Dendritic cell treated with granulocyte-macrophage colony-stimulating factor and Interleukin-4, amounts not matched to agents 40 ng/mL and 50 ng/mL, for 4 days (primary cell): ENCODE results near the gene CLTCL1.

ENCODE experiments used
- H3K27ac Mint-ChIP-seq: one replicate; pipeline ENCODE4 v1.8.0; 2022; ENCODE audit warnings: mild to moderate bottlenecking, mixed read lengths
- H3K27me3 Mint-ChIP-seq: one replicate; pipeline ENCODE4 v1.8.0; 2022; ENCODE audit warnings: mild to moderate bottlenecking, mixed read lengths
- H3K36me3 Mint-ChIP-seq: one replicate; pipeline ENCODE4 v1.8.0; 2022; ENCODE audit warnings: low read depth, mixed read lengths
- H3K4me1 Mint-ChIP-seq: one replicate; pipeline ENCODE4 v1.8.0; 2022; ENCODE audit warnings: low read depth, mixed read lengths
- H3K4me3 Mint-ChIP-seq: one replicate; pipeline ENCODE4 v1.8.0; 2022; ENCODE audit warnings: mild to moderate bottlenecking, moderate library complexity, mixed read lengths
- H3K9me3 Mint-ChIP-seq: one replicate; pipeline ENCODE4 v1.8.0; 2022; ENCODE audit warnings: mixed read lengths
- intact Hi-C: fragments of 100-400 bp; cut with micrococcal nuclease; formaldehyde crosslinking; loops from one replicate; pipeline ENCODE4 v1.15.0; 2022

Gene CLTCL1

DNA sequence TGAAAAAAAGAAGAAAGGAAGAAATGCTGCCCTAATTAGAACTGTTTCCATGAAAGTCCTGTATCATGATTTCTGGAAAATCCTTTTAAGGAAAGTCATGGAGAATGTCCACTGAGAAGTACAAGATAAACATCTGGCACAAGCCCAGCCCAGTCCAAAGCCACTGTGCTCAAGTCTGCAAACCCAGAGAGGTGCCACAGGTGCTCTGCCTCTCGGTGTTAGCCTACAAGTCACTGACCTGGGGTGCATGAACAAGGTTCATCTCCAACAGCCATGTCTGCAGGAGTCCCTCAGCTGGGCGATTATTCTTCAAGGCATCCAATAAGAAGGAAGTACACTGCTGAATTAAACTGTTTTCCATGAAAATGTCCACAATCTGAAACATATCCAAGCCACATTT lies 61.9 kb downstream of the CLTCL1 start:
- no peaks in the 10 kb centered on the region for H3K4me1 Mint-ChIP-seq
- H3K36me3 Mint-ChIP-seq: peaks cover 39% of the 10 kb centered on the region

DNA sequence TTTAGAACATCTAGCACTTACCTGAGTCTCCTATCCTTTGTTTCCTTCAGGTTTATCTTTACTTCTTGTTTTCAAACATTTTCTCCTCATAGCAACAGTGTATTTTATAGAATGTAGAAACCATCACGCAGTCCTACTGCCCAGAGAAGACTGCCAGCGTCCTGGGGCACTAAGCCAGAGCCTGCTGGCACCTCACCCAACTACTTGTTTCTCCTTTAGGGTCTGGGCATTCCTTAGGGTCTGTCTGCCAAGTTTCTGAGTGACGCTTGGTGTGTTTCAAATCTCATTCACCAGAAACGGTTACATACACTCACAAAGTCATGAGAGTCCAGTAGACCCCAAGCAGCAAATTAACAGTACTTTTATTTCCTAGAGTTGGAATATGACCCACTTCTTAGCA lies 63.3 kb downstream of the CLTCL1 start:
- no peaks in the 10 kb centered on the region for H3K9me3 Mint-ChIP-seq
- no peak overlapping the region for H3K27ac Mint-ChIP-seq
- H3K4me3 Mint-ChIP-seq: no peak overlapping the region
- no peaks in the 10 kb centered on the region for H3K27me3 Mint-ChIP-seq
- H3K4me1 Mint-ChIP-seq: no peaks in the 10 kb centered on the region
- intact Hi-C loops: no loop called here
- peaks cover 44% of the 10 kb centered on the region for H3K36me3 Mint-ChIP-seq

More for the DNA sequence above, 61.9 kb downstream of the CLTCL1 start:
- H3K27ac Mint-ChIP-seq: no peak overlapping the region
- no peaks in the 10 kb centered on the region for H3K27me3 Mint-ChIP-seq
- H3K4me3 Mint-ChIP-seq: no peak overlapping the region
- intact Hi-C loops: no loop called here
- H3K9me3 Mint-ChIP-seq: no peaks in the 10 kb centered on the region

DNA sequence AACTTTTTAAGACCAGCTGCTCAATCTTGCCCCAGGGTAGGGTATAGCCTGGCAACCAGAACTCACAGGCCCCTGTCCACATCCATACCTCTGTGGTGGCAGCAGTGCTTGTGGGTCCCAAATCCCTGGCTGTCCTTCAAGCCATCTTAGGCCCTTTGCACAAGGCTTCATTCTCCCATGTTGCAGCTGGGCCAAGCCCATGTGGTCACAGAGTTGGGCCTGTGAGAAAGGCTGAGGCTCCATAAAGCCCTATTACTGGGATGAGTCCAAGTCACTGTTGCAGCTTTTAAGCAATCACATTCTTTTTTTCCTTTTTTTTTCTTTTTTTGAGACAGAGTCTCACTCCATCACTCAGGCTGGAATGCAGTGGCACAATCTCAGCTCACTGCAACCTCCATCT lies 65.1 kb downstream of the CLTCL1 start:
- intact Hi-C loops: no loop called here
- Mint-ChIP-seq H3K36me3 (peaks cover 43% of the 10 kb centered on the region), H3K27ac (no peak overlapping the region)

DNA sequence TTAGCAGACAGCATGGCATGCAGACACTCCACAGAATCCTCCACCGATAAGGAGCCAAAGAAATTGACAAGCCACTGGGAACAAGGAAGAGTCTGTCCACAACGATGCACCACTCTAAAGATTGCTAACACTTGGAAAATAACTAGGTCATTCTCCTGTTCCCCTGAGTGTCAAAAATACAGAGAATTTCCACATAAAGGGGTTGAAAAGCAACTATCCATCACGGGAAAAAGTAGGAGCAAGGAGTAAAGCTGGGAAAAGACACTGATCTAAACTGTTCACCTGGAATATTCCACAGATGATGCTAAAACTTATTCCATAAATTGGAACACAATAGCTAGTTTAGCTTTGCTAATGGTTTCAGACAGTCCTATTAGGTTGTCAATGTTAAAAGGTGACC lies 66.0 kb downstream of the CLTCL1 start:
- intact Hi-C loops: no loop called here
- H3K9me3 Mint-ChIP-seq: no peaks in the 10 kb centered on the region
- H3K36me3 Mint-ChIP-seq: peaks cover 48% of the 10 kb centered on the region
- H3K27me3 Mint-ChIP-seq: no peaks in the 10 kb centered on the region
- no peak overlapping the region for H3K27ac Mint-ChIP-seq
- H3K4me3 Mint-ChIP-seq: no peak overlapping the region
- H3K4me1 Mint-ChIP-seq: no peaks in the 10 kb centered on the region

More for the DNA sequence above, 65.1 kb downstream of the CLTCL1 start:
- H3K4me1 Mint-ChIP-seq: no peaks in the 10 kb centered on the region
- no peaks in the 10 kb centered on the region for H3K9me3 Mint-ChIP-seq
- H3K27me3 Mint-ChIP-seq: no peaks in the 10 kb centered on the region
- H3K4me3 Mint-ChIP-seq: no peak overlapping the region

GRCh38 chr22:19224985-19225384 lies 66.5 kb downstream of the CLTCL1 start:
- intact Hi-C loops: no loop called here
- Mint-ChIP-seq H3K4me3 (no peak overlapping the region), H3K9me3 (no peaks in the 10 kb centered on the region), H3K27ac (no peak overlapping the region), H3K27me3 (no peaks in the 10 kb centered on the region), H3K4me1 (no peaks in the 10 kb centered on the region), H3K36me3 (peaks cover 44% of the 10 kb centered on the region)

GRCh38 chr22:19224557-19224956 lies 67.0 kb downstream of the CLTCL1 start:
- H3K27me3 Mint-ChIP-seq: no peaks in the 10 kb centered on the region
- H3K4me1 Mint-ChIP-seq: no peaks in the 10 kb centered on the region
- H3K4me3 Mint-ChIP-seq: no peak overlapping the region
- intact Hi-C loops: no loop called here
- no peak overlapping the region for H3K27ac Mint-ChIP-seq
- H3K9me3 Mint-ChIP-seq: no peaks in the 10 kb centered on the region
- H3K36me3 Mint-ChIP-seq: peaks cover 44% of the 10 kb centered on the region

DNA sequence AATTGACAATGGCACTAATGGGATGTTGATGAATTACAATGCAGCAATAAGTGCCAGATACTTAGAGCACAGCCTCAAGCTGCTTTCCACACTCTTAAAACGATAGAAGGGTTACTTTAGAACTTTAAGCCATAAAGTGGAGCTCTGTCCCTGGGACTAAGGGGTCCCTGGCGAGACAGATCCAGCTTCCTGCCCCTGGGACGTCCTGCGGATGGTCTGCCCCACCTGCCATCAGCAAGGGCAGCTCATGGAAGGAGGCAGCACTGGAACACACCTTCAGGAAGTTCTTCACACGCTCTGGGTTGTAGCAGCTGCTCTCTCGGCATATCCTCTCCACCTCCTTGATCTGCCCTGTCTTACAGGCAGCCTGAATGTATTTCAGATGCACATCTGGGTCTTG lies 67.9 kb downstream of the CLTCL1 start:
- Mint-ChIP-seq H3K4me3 (no peak overlapping the region), H3K4me1 (no peaks in the 10 kb centered on the region), H3K27me3 (no peaks in the 10 kb centered on the region), H3K27ac (peak overlapping the region; percentile 21), H3K9me3 (no peaks in the 10 kb centered on the region), H3K36me3 (peaks cover 44% of the 10 kb centered on the region)
- intact Hi-C loops: no loop called here

GRCh38 chr22:19223110-19223509 lies 68.4 kb downstream of the CLTCL1 start:
- Mint-ChIP-seq H3K9me3 (no peaks in the 10 kb centered on the region), H3K36me3 (peaks cover 41% of the 10 kb centered on the region), H3K4me1 (no peaks in the 10 kb centered on the region), H3K27ac (peak overlapping the region; percentile 21), H3K27me3 (no peaks in the 10 kb centered on the region), H3K4me3 (no peak overlapping the region)
- intact Hi-C loops: no loop called here

GRCh38 chr22:19222242-19223005 lies 69.1 kb downstream of the CLTCL1 start:
- intact Hi-C loops: no loop called here
- Mint-ChIP-seq H3K36me3 (peaks cover 36% of the 10 kb centered on the region), H3K4me1 (no peaks in the 10 kb centered on the region), H3K27me3 (no peaks in the 10 kb centered on the region), H3K9me3 (no peaks in the 10 kb centered on the region), H3K27ac (no peak overlapping the region), H3K4me3 (no peak overlapping the region)

GRCh38 chr22:19220867-19221266 lies 70.7 kb downstream of the CLTCL1 start:
- Mint-ChIP-seq H3K9me3 (no peaks in the 10 kb centered on the region), H3K4me1 (no peaks in the 10 kb centered on the region), H3K27me3 (no peaks in the 10 kb centered on the region), H3K4me3 (no peak overlapping the region), H3K27ac (no peak overlapping the region), H3K36me3 (peaks cover 36% of the 10 kb centered on the region)
- intact Hi-C loops: no loop called here

DNA sequence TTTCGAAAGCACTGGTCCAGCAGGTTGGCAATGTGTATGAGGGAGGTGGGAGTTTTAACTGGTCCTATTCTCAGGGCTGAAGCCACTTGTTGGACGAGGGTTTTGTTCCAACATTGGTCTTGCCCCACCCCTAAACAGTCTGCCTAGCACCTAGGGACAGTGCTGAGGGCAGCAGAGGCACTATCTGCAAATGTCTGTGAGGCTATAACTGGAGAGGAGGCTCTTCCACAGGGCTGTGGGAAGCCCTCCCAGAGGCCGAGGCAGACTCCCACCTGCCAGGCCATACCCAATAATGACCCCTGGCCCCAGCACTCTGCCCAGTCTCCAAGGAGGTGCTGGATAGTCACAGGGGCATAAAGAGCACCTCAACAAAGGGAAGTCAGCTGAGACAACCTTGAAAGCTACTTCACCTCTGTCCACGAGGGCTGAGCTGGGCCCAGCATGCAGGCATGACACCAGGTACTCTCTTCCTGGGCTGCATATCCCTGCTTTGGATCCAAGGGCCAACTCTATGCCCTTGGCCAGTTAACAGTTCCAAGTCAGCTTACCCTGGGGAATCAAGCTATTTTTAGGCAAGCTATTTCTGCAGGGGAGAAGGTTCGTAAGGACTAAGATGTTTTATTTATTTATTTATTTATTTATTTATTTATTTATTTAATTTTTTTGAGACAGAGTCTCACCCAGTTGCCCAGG lies 72.8 kb downstream of the CLTCL1 start:
- Mint-ChIP-seq H3K4me3 (no peak overlapping the region), H3K27ac (no peak overlapping the region), H3K27me3 (no peaks in the 10 kb centered on the region), H3K36me3 (peaks cover 35% of the 10 kb centered on the region), H3K4me1 (no peaks in the 10 kb centered on the region), H3K9me3 (no peaks in the 10 kb centered on the region)
- intact Hi-C loops: no loop called here

DNA sequence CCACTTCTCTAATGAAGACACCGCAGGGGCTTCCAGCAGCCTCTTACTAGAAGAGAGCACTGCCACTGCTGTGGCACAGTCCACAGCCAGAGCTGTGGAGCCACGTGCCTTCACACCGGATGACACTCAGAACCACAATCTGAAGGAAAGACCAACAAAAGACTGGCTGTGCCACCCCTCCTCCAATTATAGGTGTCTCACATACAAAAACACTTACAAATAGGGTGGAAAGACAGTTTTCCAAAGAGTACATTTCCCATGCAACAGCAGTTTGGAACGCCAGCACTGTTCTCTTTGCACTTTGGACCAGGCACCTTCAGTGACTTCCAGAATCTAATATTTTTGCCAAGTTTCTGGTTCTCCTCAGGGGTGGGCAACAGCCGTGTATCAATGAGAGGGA lies 74.9 kb downstream of the CLTCL1 start:
- H3K36me3 Mint-ChIP-seq: peaks cover 18% of the 10 kb centered on the region
- H3K4me3 Mint-ChIP-seq: no peak overlapping the region
- H3K4me1 Mint-ChIP-seq: no peaks in the 10 kb centered on the region
- H3K27ac Mint-ChIP-seq: no peak overlapping the region
- intact Hi-C loops: no loop called here
- H3K9me3 Mint-ChIP-seq: no peaks in the 10 kb centered on the region
- H3K27me3 Mint-ChIP-seq: no peaks in the 10 kb centered on the region

- peaks cover 11% of the 10 kb centered on the region for H3K36me3 Mint-ChIP-seq
- H3K27me3 Mint-ChIP-seq: no peaks in the 10 kb centered on the region
- no peak overlapping the region for H3K4me3 Mint-ChIP-seq
- H3K27ac Mint-ChIP-seq: peak overlapping the region; percentile 1
- intact Hi-C loops: no loop called here
- no peaks in the 10 kb centered on the region for H3K9me3 Mint-ChIP-seq
- H3K4me1 Mint-ChIP-seq: no peaks in the 10 kb centered on the region
These were observed 76.2 kb downstream of the CLTCL1 start for GRCh38 chr22:19215360-19215759.

DNA sequence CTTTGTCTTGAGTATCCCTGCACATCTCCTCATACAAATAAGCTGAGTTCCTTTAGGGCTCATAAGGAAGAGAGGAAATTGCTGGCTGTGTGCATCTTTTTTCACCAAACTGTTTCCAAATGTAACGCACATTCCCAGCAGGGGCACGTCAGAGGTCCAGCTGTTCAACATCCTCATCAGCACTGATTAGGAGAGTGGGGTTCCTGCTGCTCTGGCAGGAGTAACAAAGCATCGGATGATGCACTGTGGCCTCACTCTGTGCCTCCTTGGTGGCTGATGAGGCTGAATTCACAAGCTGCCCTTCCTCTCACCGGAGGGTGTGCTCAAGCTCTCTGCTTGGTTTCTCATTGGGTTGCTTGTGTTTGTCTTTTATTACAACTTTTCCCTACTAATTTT lies 77.4 kb downstream of the CLTCL1 start:
- intact Hi-C loops: no loop called here

More for the DNA sequence above, 77.4 kb downstream of the CLTCL1 start:
- Mint-ChIP-seq H3K4me3 (no peak overlapping the region), H3K27me3 (no peaks in the 10 kb centered on the region), H3K27ac (no peak overlapping the region), H3K36me3 (peaks cover 22% of the 10 kb centered on the region), H3K9me3 (no peaks in the 10 kb centered on the region), H3K4me1 (no peaks in the 10 kb centered on the region)
